ENCODE data around the gene DNAJC11.

DNA sequence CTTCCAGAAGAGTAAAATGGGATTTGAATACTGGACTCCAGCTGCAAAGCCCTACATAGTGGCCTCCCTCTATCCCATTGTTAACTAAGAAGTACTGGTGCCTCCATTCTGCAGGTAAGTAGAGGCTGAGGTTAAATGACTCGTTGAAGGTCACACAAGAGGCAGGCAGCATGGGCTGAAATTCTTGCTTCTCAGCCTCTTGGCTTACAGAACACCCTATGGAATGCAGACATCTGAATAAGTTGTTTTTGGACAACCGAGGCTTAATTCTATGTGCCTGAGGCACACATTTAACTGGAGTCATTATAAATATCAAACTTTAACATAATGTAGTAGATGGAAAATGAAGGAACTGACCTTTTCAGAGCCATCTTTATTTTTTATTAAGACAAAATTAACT, 5.7 kb downstream of the DNAJC11 start:
- TF ChIP-seq, protein P1, sequence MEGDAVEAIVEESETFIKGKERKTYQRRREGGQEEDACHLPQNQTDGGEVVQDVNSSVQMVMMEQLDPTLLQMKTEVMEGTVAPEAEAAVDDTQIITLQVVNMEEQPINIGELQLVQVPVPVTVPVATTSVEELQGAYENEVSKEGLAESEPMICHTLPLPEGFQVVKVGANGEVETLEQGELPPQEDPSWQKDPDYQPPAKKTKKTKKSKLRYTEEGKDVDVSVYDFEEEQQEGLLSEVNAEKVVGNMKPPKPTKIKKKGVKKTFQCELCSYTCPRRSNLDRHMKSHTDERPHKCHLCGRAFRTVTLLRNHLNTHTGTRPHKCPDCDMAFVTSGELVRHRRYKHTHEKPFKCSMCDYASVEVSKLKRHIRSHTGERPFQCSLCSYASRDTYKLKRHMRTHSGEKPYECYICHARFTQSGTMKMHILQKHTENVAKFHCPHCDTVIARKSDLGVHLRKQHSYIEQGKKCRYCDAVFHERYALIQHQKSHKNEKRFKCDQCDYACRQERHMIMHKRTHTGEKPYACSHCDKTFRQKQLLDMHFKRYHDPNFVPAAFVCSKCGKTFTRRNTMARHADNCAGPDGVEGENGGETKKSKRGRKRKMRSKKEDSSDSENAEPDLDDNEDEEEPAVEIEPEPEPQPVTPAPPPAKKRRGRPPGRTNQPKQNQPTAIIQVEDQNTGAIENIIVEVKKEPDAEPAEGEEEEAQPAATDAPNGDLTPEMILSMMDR (IDR thresholded peaks at IDR 0.05), result no peak
- TF ChIP-seq TCF7L2 (IDR thresholded peaks at IDR 0.05; ENCODE audit: low read depth, low read length) (no peak), POLR2AphosphoS5 (IDR thresholded peaks at IDR 0.05; ENCODE audit: low read depth, low read length) (no peak), SIN3A (IDR thresholded peaks at IDR 0.05; ENCODE audit: borderline replicate concordance, insufficient read depth, low read depth, low read length) (no peak)

All from Panc1 (cell line).